ENCODE measurements around the gene DHTKD1.

- no peak for TF ChIP-seq CTCF (IDR thresholded peaks at IDR 0.05)
- no peak for TF ChIP-seq POLR2A (IDR thresholded peaks at IDR 0.05)
These were observed 48.2 kb upstream of the DHTKD1 start for GRCh38 chr10:12020574-12020973.
